ENCODE results near the gene AANAT.
A peak's percentile ranks its signal among the peaks of the same experiment; 100 is the strongest.

Gene AANAT

DNA sequence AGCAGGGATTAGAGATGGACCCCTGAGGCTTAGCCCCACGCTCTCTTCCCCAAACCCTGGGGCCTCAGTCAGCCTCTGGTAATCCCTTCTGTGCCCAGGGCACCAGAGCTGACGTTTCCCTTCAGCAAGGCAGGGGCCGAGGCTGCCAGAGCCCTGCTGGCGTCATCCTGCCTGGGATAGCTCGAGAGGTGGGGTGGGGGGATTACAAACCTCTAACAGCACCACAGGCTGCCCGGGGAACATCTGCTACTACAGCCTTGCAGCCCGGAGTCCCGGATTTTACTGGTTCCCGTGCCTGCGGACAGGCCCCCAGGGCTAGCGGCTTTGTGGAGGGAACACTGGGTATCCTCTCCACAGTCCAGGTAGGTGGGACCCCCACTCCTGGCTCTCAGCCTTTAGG lies at the start of gene AANAT:
Gene AANAT (plus strand): TSS at position 238 of the 400 bp plus-strand sequence. CDS start 1,144 bp downstream, outside the sequence.
- H3K4me1 ChIP-seq (ENCODE audit: control insufficient read depth, insufficient read depth, low read length): no peaks in the 10 kb centered on the region
- no peaks in the 10 kb centered on the region for H3K9me3 ChIP-seq (ENCODE audit: control insufficient read depth, insufficient read depth, low read depth, low read length)
- ChIA-PET POLR2A (interaction anchor here (0.5 to 1.3 kb wide), 3 partner anchors 33 to 1672 kb away, joined by 3 to 5 read pairs (median 3); partner anchors contain the start of gene RHBDF2), CTCF (interaction anchor here (0.5 to 12.5 kb wide), 34 partner anchors 8 to 324 kb away, joined by 3 to 187 read pairs (median 4); partner anchors contain the start of genes RHBDF2 and UBE2O)
- TF ChIP-seq ZNF777 (tag by site-specific recombination; IDR thresholded peaks at IDR 0.05; ENCODE audit: borderline replicate concordance) (no peak), ZNF624 (tag by site-specific recombination; IDR thresholded peaks at IDR 0.05) (no peak), ZNF155 (tag by site-specific recombination; IDR thresholded peaks at IDR 0.05) (no peak), ZNF214 (tag by site-specific recombination; IDR thresholded peaks at IDR 0.05; ENCODE audit: borderline replicate concordance) (no peak), ZNF112 (tag by site-specific recombination; IDR thresholded peaks at IDR 0.05) (no peak), ZNF600 (tag by site-specific recombination; IDR thresholded peaks at IDR 0.05) (no peak), ZBTB7A (tag by site-specific recombination; IDR thresholded peaks at IDR 0.05; ENCODE audit: low read depth) (no peak), SP7 (tag by site-specific recombination; IDR thresholded peaks at IDR 0.05) (no peak), SCRT1 (tag by site-specific recombination; IDR thresholded peaks at IDR 0.05; ENCODE audit: borderline replicate concordance) (no peak), SETDB1 (IDR thresholded peaks at IDR 0.05; ENCODE audit: insufficient read length, low read length) (no peak), GLIS2 (tag by site-specific recombination; IDR thresholded peaks at IDR 0.05) (no peak), ZFP37 (tag by site-specific recombination; IDR thresholded peaks at IDR 0.05) (no peak)
- TF ChIP-seq, protein P1, sequence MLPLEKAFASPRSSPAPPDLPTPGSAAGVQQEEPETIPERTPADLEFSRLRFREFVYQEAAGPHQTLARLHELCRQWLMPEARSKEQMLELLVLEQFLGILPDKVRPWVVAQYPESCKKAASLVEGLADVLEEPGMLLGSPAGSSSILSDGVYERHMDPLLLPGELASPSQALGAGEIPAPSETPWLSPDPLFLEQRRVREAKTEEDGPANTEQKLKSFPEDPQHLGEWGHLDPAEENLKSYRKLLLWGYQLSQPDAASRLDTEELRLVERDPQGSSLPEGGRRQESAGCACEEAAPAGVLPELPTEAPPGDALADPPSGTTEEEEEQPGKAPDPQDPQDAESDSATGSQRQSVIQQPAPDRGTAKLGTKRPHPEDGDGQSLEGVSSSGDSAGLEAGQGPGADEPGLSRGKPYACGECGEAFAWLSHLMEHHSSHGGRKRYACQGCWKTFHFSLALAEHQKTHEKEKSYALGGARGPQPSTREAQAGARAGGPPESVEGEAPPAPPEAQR (tag by site-specific recombination; IDR thresholded peaks at IDR 0.05): no peak
- no peak within 1 kb of the TSS for H3K4me3 ChIP-seq (ENCODE audit: low read depth, low read length)
- no peak within 1 kb of the TSS for H3K27ac ChIP-seq (ENCODE audit: extremely low read depth, low read depth, low read length)
- H3K36me3 ChIP-seq (ENCODE audit: control insufficient read depth in 2 of 2, insufficient read depth in 1 of 2, low read length in 2 of 2): peaks cover 0 to 8% of the 10 kb centered on the region in 2 experiments; a peak in 1 of 3 replicates

DNA sequence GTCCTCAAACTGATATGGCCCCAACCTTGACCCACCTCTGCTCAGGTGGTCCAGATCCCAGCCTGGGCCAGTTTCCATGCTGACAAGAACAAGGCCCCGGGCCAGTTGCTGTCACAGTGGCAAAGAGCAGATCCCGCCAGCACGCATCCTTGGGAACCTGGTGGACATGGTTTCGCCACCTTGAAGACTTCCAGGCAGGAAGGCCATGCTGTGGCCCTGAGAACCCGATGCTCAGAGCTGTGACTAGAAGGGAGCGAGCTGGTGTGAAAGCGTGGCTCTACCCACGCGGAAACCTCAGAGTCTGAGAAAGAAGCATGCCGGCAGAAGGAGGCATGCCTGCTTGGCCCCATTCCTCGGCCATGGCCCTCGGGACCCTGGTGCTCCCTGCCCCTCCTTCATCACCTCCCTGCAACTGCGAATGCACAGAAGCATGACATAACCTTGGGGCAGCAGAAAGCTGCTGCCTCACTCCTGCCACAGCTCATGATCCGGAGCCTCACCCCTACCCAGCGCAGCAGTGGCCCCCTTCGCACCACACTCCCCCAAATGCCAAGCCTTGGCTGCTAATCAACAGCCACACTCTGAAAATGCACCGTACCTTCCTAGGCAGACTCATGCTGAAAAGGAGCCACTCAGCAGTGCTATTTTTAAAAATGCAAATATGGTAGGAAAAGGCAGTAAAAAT lies 47.7 kb upstream of the AANAT start:
- TF ChIP-seq KLF1 (tag by site-specific recombination; IDR thresholded peaks at IDR 0.05): 0 out of 2 replicates have a peak, but pooled peaks have one; percentile 23
- TF ChIP-seq, protein P2, sequence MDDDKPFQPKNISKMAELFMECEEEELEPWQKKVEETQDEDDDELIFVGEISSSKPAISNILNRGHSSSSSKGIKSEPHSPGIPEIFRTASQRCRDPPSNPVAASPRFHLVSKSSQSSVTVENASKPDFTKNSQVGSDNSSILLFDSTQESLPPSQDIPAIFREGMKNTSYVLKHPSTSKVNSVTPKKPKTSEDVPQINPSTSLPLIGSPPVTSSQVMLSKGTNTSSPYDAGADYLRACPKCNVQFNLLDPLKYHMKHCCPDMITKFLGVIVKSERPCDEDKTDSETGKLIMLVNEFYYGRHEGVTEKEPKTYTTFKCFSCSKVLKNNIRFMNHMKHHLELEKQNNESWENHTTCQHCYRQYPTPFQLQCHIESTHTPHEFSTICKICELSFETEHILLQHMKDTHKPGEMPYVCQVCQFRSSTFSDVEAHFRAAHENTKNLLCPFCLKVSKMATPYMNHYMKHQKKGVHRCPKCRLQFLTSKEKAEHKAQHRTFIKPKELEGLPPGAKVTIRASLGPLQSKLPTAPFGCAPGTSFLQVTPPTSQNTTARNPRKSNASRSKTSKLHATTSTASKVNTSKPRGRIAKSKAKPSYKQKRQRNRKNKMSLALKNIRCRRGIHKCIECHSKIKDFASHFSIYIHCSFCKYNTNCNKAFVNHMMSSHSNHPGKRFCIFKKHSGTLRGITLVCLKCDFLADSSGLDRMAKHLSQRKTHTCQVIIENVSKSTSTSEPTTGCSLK (tag by site-specific recombination; IDR thresholded peaks at IDR 0.05): no peak
- peaks cover 3 to 24% of the 10 kb centered on the region in 2 experiments; a peak in 2 of 3 replicates for H3K36me3 ChIP-seq (ENCODE audit: control insufficient read depth in 2 of 2, insufficient read depth in 1 of 2, low read length in 2 of 2)
- no peak overlapping the region for H3K27ac ChIP-seq (ENCODE audit: extremely low read depth, low read depth, low read length)
- no peak overlapping the region for H3K4me3 ChIP-seq (ENCODE audit: low read depth, low read length)
- CTCF ChIA-PET: interaction anchor here (1.9 kb wide), 1 partner anchor 11 kb away, joined by 8 read pairs; no protein-coding TSS in a partner anchor
- POLR2A ChIA-PET: no interaction called here
- H3K4me1 ChIP-seq (ENCODE audit: control insufficient read depth, insufficient read depth, low read length): peaks cover 17% of the 10 kb centered on the region
- H3K9me3 ChIP-seq (ENCODE audit: control insufficient read depth, insufficient read depth, low read depth, low read length): no peaks in the 10 kb centered on the region

DNA sequence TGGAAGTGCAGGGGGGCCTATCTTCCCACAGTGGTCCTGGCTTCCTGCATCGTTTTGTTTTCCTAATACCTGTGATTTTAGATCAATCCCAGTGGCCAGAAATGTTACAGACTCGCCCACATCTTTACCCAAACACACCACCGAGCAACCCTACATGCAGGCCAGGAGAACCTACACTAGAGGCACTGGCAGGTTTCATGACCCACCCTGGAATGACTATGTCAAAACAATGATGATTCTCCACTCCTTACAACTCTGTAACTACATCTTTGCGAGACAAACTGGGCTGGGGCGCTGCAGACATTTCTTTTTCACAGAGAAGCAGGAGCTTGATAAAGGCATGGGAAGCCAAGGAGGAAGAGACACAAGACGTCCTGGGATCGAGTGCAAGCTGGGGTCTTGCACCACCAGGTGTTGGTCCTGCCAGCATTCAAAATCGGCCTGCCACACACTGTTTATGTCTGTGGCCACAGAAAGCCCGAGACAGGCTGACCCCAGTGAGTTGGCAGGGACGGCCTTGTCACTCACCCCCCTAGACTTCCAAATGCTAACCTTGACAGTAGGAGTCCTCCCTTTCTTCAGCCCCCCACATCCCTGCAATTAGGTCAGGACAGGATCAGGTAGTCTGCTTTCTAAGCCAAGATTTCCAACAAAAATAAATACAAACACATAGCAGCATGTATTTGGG lies 46.9 kb upstream of the AANAT start:
- CTCF ChIA-PET: interaction anchor here (0.7 to 1.9 kb wide), 3 partner anchors 12 to 281 kb away, joined by 3 to 8 read pairs (median 4); no protein-coding TSS in a partner anchor
- no peak overlapping the region for H3K4me3 ChIP-seq (ENCODE audit: low read depth, low read length)
- H3K4me1 ChIP-seq (ENCODE audit: control insufficient read depth, insufficient read depth, low read length): peaks cover 11% of the 10 kb centered on the region
- TF ChIP-seq ZNF274 (IDR thresholded peaks at IDR 0.05; ENCODE audit: low read length) (no peak), ZNF274 (tag by site-specific recombination; IDR thresholded peaks at IDR 0.05; ENCODE audit: borderline replicate concordance) (peak; percentile 82; the same call in 1 of the 2 replicates), TRIM28 (IDR thresholded peaks at IDR 0.05; ENCODE audit: borderline replicate concordance, low read length) (peak; percentile 49; the same call in 1 of the 2 replicates), ZNF610 (tag by site-specific recombination; IDR thresholded peaks at IDR 0.05; ENCODE audit: borderline replicate concordance) (no peak)
- POLR2A ChIA-PET: no interaction called here
- H3K9me3 ChIP-seq (ENCODE audit: control insufficient read depth, insufficient read depth, low read depth, low read length): no peaks in the 10 kb centered on the region
- H3K36me3 ChIP-seq (ENCODE audit: control insufficient read depth in 2 of 2, insufficient read depth in 1 of 2, low read length in 2 of 2): peaks cover 3 to 24% of the 10 kb centered on the region in 2 experiments; a peak in 2 of 3 replicates
- H3K27ac ChIP-seq (ENCODE audit: extremely low read depth, low read depth, low read length): peak overlapping the region; percentile 27; the same call in 1 of the 2 replicates

Data from HEK293 (cell line).